Neural crest cell (in vitro differentiated cells): Measurements from ENCODE around the gene MYH14. TPM values are rescaled to one million over a fixed set of nuclear protein-coding genes. Genes with fewer than 3 reads are reported as not detected.
"Not testable (repeated sequence)": the region's sequence is repeated elsewhere in the genome, so short reads cannot be mapped to it uniquely, and the experiment has no call there.

Experiments
- DNase-seq: peaks from one replicate; pipeline ENCODE4 v3.0.0; 2021; ENCODE audit warnings: low read depth, mixed read lengths, low spot score
- H3K27ac Mint-ChIP-seq: one replicate; pipeline ENCODE4 v1.8.0; 2021; ENCODE audit warnings: mild to moderate bottlenecking, mixed read lengths; ENCODE audit not compliant: unreplicated experiment
- H3K27me3 Mint-ChIP-seq: 2 replicates; pipeline ENCODE4 v1.8.0; 2021; ENCODE audit warnings: low read depth, mild to moderate bottlenecking, mixed read lengths
- H3K36me3 Mint-ChIP-seq: 2 replicates; pipeline ENCODE4 v1.8.0; 2021; ENCODE audit warnings: low read depth, mild to moderate bottlenecking, mixed read lengths
- H3K4me1 Mint-ChIP-seq: 2 replicates; pipeline ENCODE4 v1.8.0; 2021; ENCODE audit warnings: mixed read lengths
- H3K4me3 Mint-ChIP-seq: one replicate; pipeline ENCODE4 v1.8.0; 2021; ENCODE audit warnings: mild to moderate bottlenecking, mixed read lengths
- H3K9me3 Mint-ChIP-seq: 2 replicates; pipeline ENCODE4 v1.8.0; 2021; ENCODE audit warnings: mixed read lengths
- total RNA-seq: library from RNA; stranded (reverse); gene quantifications from 2 replicates; pipeline ENCODE4 v1.2.1, GENCODE V29; 2021
- TF ChIP-seq, protein P1 (sequence below): fragments of 200-600 bp; sonication (generic); conservative IDR thresholded peaks from 2 replicates; pipeline ENCODE4 v1.5.0; 2021; ENCODE audit warnings: antibody characterized with exemption, mild to moderate bottlenecking

The MYH14 gene
- total RNA-seq, 1 donor from 2014 or later, result 4.7 TPM

GRCh38 chr19:50333737-50334617, 130.6 kb downstream of the MYH14 start:
- peak; percentile 83 for DNase-seq
- H3K9me3 Mint-ChIP-seq, result peaks cover 11% of the 10 kb centered on the region
- peak overlapping the region; percentile 96 for H3K27ac Mint-ChIP-seq
- TF ChIP-seq, protein P1, sequence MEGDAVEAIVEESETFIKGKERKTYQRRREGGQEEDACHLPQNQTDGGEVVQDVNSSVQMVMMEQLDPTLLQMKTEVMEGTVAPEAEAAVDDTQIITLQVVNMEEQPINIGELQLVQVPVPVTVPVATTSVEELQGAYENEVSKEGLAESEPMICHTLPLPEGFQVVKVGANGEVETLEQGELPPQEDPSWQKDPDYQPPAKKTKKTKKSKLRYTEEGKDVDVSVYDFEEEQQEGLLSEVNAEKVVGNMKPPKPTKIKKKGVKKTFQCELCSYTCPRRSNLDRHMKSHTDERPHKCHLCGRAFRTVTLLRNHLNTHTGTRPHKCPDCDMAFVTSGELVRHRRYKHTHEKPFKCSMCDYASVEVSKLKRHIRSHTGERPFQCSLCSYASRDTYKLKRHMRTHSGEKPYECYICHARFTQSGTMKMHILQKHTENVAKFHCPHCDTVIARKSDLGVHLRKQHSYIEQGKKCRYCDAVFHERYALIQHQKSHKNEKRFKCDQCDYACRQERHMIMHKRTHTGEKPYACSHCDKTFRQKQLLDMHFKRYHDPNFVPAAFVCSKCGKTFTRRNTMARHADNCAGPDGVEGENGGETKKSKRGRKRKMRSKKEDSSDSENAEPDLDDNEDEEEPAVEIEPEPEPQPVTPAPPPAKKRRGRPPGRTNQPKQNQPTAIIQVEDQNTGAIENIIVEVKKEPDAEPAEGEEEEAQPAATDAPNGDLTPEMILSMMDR, result no peak
- peaks cover 46% of the 10 kb centered on the region for H3K4me1 Mint-ChIP-seq
- H3K27me3 Mint-ChIP-seq, result peaks cover 49% of the 10 kb centered on the region
- peaks cover 6% of the 10 kb centered on the region for H3K36me3 Mint-ChIP-seq
- peak overlapping the region; percentile 92 for H3K4me3 Mint-ChIP-seq

GRCh38 chr19:50334741-50335421, 131.5 kb downstream of the MYH14 start:
- Mint-ChIP-seq H3K36me3 (peaks cover 6% of the 10 kb centered on the region), H3K9me3 (peaks cover 11% of the 10 kb centered on the region), H3K4me1 (peaks cover 38% of the 10 kb centered on the region), H3K4me3 (peak overlapping the region; percentile 80), H3K27me3 (peaks cover 41% of the 10 kb centered on the region), H3K27ac (no peak overlapping the region)
- DNase-seq, result no peak
- TF ChIP-seq, protein P1, result no peak

DNA sequence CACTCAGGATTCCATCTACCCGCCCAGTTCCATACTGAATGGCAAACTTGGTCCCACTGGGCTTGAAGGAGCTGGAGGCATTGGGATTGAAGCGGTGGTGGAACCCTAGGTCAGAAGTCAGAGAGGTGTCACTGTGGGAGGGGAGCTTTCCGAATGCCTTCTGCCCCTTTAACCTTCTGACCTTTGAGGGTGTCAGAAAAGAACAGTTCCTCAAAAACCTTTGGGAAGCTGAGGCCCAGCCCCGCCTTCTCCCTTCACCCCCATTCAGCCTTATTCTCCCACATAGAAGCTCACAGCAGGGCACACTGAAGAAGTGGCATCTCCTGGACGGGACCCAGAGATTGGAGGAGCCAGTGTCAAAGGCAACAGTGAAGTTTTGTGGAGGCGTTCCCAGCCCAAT, 133.6 kb downstream of the MYH14 start:
- H3K27me3 Mint-ChIP-seq, result peaks cover 24% of the 10 kb centered on the region
- not testable (repeated sequence) for H3K36me3 Mint-ChIP-seq

DNA sequence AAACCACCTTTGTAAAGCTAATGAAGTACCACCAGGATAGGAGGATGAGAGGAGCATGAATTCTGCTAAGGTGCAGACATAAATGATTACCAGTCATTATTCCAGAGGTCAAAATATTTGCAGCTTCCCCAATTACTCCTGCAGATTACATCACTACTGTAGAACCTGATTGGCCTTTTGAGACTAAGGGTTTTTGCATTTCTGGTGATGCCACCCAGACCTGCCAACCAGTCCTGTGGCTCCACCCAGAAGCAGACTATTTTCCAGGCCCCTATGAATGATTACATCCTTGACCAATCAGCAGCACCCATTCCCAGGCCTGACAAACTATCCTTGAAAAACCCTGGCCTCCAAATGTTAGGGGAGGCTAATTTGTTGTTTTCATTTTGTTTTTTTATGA, 136.9 kb downstream of the MYH14 start:
- peaks cover 10% of the 10 kb centered on the region for H3K9me3 Mint-ChIP-seq
- no peak overlapping the region for H3K27ac Mint-ChIP-seq
- TF ChIP-seq, protein P1, result no peak
- peaks cover 6% of the 10 kb centered on the region for H3K4me1 Mint-ChIP-seq
- H3K36me3 Mint-ChIP-seq, result peaks cover 15% of the 10 kb centered on the region
- H3K4me3 Mint-ChIP-seq, result no peak overlapping the region
- DNase-seq, result no peak
- H3K27me3 Mint-ChIP-seq, result peaks cover 4% of the 10 kb centered on the region

More for the DNA sequence above, 133.6 kb downstream of the MYH14 start:
- peaks cover 11% of the 10 kb centered on the region for H3K9me3 Mint-ChIP-seq
- H3K4me1 Mint-ChIP-seq, result peaks cover 24% of the 10 kb centered on the region
- not testable (repeated sequence) for H3K4me3 Mint-ChIP-seq, DNase-seq, H3K27ac Mint-ChIP-seq

GRCh38 chr19:50341091-50341564, 137.7 kb downstream of the MYH14 start:
- TF ChIP-seq, protein P1, result no peak
- no peak for DNase-seq
- H3K4me1 Mint-ChIP-seq, result no peaks in the 10 kb centered on the region
- no peak overlapping the region for H3K4me3 Mint-ChIP-seq
- peaks cover 11% of the 10 kb centered on the region for H3K36me3 Mint-ChIP-seq
- no peak overlapping the region for H3K27ac Mint-ChIP-seq
- no peaks in the 10 kb centered on the region for H3K27me3 Mint-ChIP-seq
- H3K9me3 Mint-ChIP-seq, result peaks cover 5% of the 10 kb centered on the region
